HUES6 (cell line): ENCODE measurements around the gene SIRPB1.

ENCODE experiments used
- H3K27ac ChIP-seq: 2 replicates; pipeline ENCODE4 v1.7.0; 2013; ENCODE audit warnings: low read depth, mild to moderate bottlenecking, low read length, inconsistent platforms
- H3K27me3 ChIP-seq: 2 replicates; pipeline ENCODE4 v1.6.1; 2013; ENCODE audit warnings: low read length; ENCODE audit not compliant: control insufficient read depth, insufficient read depth
- H3K36me3 ChIP-seq: 2 replicates; pipeline ENCODE4 v1.6.1; 2013; ENCODE audit warnings: low read length; ENCODE audit not compliant: control insufficient read depth, insufficient read depth
- H3K4me1 ChIP-seq: 2 replicates; pipeline ENCODE4 v1.6.1; 2013; ENCODE audit warnings: low read length; ENCODE audit not compliant: control insufficient read depth, insufficient read depth
- H3K4me3 ChIP-seq: 2 replicates; pipeline ENCODE4 v1.5.1; 2013; ENCODE audit warnings: low read depth, low read length
- H3K9ac ChIP-seq: one replicate; pipeline ENCODE4 v1.6.1; 2013; ENCODE audit warnings: mild to moderate bottlenecking, low read length
- H3K9me3 ChIP-seq: 2 replicates; pipeline ENCODE4 v1.6.1; 2013; ENCODE audit warnings: low read depth, low read length; ENCODE audit not compliant: control insufficient read depth, insufficient read depth

SIRPB1 gene

GRCh38 chr20:1636621-1637020 lies 16.8 kb upstream of the SIRPB1 start:
- Histone ChIP-seq H3K9me3 (no peaks in the 10 kb centered on the region), H3K27ac (no peak overlapping the region), H3K27me3 (no peaks in the 10 kb centered on the region), H3K4me1 (peaks cover 6% of the 10 kb centered on the region; the same call in 1 of the 2 replicates), H3K4me3 (no peak overlapping the region), H3K9ac (no peak overlapping the region), H3K36me3 (no peaks in the 10 kb centered on the region)

GRCh38 chr20:1635291-1635979 lies 15.6 kb upstream of the SIRPB1 start:
- Histone ChIP-seq H3K27me3 (no peaks in the 10 kb centered on the region), H3K9ac (no peak overlapping the region), H3K27ac (no peak overlapping the region), H3K36me3 (no peaks in the 10 kb centered on the region), H3K9me3 (no peaks in the 10 kb centered on the region), H3K4me1 (peaks cover 6% of the 10 kb centered on the region; the same call in 1 of the 2 replicates), H3K4me3 (no peak overlapping the region)

- peaks cover 6% of the 10 kb centered on the region; the same call in 1 of the 2 replicates for H3K4me1 ChIP-seq
- no peaks in the 10 kb centered on the region for H3K36me3 ChIP-seq
- no peak overlapping the region for H3K4me3 ChIP-seq
- no peaks in the 10 kb centered on the region for H3K9me3 ChIP-seq
- H3K27me3 ChIP-seq: no peaks in the 10 kb centered on the region
- H3K9ac ChIP-seq: no peak overlapping the region
- H3K27ac ChIP-seq: no peak overlapping the region
Observed at GRCh38 chr20:1633535-1633934, 13.7 kb upstream of the SIRPB1 start.

DNA sequence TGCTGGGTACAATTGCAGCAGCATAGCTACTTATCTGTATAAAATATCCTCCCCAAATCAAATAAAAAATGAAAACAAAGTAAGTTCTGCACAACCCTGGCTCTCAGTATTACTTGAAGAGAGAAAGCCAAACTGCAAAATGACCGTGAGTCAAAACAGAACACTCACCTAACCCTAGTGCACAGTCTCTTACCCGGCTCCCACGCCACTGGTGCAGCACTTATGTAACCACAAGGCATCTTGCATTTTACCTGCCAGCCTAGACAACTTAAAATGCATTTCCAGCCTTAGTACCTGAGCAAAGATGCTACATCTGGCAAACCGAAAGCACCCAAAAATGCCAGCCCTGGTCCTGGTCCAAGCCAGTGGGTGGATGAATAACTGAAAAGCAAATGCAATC lies 12.4 kb upstream of the SIRPB1 start:
- H3K36me3 ChIP-seq: no peaks in the 10 kb centered on the region
- H3K4me1 ChIP-seq: peaks cover 6% of the 10 kb centered on the region; the same call in 1 of the 2 replicates
- H3K9ac ChIP-seq: no peak overlapping the region
- no peak overlapping the region for H3K4me3 ChIP-seq
- no peaks in the 10 kb centered on the region for H3K27me3 ChIP-seq
- no peak overlapping the region for H3K27ac ChIP-seq
- no peaks in the 10 kb centered on the region for H3K9me3 ChIP-seq

DNA sequence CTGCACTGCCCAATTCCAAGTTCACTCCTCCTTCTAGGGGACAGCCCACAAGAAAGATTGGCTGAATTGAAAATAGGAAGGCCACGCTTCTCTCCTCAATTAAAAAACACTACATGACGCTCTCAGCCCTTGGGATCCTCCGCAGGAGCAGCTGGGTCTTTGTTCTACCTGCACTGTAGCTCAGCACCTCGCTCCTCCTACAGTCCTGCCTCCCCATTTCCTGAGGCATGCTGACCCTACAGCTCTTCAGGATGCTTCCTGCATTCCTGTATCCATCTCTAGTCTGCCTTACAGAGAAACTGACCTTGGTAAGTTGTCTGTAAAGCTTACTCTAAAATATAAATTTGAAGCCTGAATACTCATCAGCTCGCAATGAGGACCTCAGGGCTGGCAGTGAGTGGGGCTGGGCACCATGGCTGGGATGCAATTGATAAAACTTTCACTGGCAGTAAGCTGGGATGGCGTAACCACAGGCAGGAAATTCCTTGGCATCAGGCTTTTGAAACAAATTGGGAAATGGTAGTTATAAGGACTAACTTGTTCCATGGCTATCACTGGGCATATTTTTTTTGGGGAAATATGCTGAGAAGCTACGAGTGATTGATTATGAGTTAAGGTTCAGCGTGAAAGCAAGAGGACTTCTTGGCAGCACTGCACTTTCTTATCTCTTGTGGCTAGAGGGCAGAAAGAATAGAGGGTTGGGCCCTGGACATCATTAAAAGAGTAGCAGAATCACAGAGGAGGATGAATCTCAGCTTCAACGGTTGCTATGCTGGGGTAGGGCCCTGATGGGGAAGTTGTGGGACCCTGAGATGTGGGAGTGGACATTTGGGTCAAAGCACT lies 11.7 kb upstream of the SIRPB1 start:
- Histone ChIP-seq H3K27ac (no peak overlapping the region), H3K27me3 (no peaks in the 10 kb centered on the region), H3K9ac (no peak overlapping the region), H3K4me1 (peaks cover 6% of the 10 kb centered on the region; the same call in 1 of the 2 replicates), H3K36me3 (no peaks in the 10 kb centered on the region), H3K9me3 (no peaks in the 10 kb centered on the region), H3K4me3 (no peak overlapping the region)

GRCh38 chr20:1630186-1630585 lies 10.4 kb upstream of the SIRPB1 start:
- Histone ChIP-seq H3K4me3 (no peak overlapping the region), H3K27ac (no peak overlapping the region)

GRCh38 chr20:1629321-1629720 lies 9.5 kb upstream of the SIRPB1 start:
- H3K4me3 ChIP-seq: no peak overlapping the region
- no peaks in the 10 kb centered on the region for H3K27me3 ChIP-seq
- no peaks in the 10 kb centered on the region; the same call in 1 of the 2 replicates for H3K4me1 ChIP-seq
- no peak overlapping the region for H3K9ac ChIP-seq
- H3K36me3 ChIP-seq: no peaks in the 10 kb centered on the region
- no peaks in the 10 kb centered on the region for H3K9me3 ChIP-seq
- no peak overlapping the region for H3K27ac ChIP-seq

More at GRCh38 chr20:1630186-1630585, 10.4 kb upstream of the SIRPB1 start:
- H3K9ac ChIP-seq: no peak overlapping the region
- no peaks in the 10 kb centered on the region for H3K36me3 ChIP-seq
- no peaks in the 10 kb centered on the region for H3K27me3 ChIP-seq
- H3K4me1 ChIP-seq: peaks cover 1% of the 10 kb centered on the region; the same call in 1 of the 2 replicates
- H3K9me3 ChIP-seq: no peaks in the 10 kb centered on the region

- Histone ChIP-seq H3K4me1 (no peaks in the 10 kb centered on the region; the same call in 1 of the 2 replicates), H3K4me3 (no peak overlapping the region), H3K27me3 (no peaks in the 10 kb centered on the region), H3K9me3 (no peaks in the 10 kb centered on the region), H3K36me3 (no peaks in the 10 kb centered on the region), H3K27ac (no peak overlapping the region), H3K9ac (no peak overlapping the region)
Observed at GRCh38 chr20:1628621-1629020, 8.8 kb upstream of the SIRPB1 start.

DNA sequence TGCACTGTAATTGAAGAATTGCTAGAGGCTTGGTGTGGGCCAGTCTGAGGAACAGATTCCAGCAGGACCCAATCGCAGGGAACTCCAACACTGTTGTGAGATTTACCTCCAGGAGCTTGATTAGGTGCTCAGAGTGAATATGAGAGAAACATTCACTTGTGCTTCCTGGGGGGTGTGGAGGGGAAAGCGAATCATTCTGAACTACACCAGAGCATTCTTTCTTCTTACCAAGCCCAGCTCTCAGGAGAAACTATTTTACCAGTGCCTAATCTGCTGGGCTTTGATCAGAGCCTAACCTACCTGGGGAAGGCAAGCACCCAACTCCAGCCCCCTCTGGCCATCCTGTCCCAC lies 7.4 kb upstream of the SIRPB1 start:
- Histone ChIP-seq H3K4me1 (no peaks in the 10 kb centered on the region; the same call in 1 of the 2 replicates), H3K9me3 (no peaks in the 10 kb centered on the region), H3K27ac (no peak overlapping the region), H3K9ac (no peak overlapping the region), H3K4me3 (no peak overlapping the region), H3K36me3 (no peaks in the 10 kb centered on the region), H3K27me3 (no peaks in the 10 kb centered on the region)

DNA sequence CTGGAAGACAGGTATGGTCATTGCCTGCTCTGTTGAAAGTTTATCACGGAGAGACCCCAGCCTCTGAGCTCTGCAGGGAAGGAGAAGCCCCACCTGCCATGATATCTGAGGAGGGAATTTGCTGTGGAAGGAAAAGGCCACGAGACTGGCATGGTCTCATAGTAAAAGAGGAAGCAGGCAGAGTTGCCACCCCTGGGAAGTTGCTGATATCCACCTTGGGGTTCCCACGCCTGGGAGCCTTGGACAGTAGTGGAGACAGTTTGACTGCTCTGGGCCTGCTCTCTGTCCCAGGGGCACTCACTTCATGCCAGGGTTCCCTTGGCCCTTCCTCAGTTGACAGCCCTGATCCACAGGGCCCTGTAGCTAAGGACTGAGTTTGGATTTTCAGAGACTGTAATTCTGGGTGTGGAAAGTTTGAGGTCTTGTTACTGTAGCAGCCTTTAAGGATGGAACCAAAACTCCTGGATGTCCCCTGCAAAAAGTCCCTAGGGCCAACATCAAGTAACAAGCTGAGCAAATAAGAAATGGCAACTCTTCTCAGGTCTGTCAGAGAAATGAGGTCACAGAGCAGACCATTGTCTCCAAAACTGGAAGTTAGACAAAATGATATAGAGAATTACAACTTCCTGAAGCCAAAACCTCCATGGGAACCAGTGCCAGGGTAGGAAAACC lies 6.9 kb upstream of the SIRPB1 start:
- Histone ChIP-seq H3K27me3 (no peaks in the 10 kb centered on the region), H3K4me1 (no peaks in the 10 kb centered on the region; the same call in 1 of the 2 replicates), H3K36me3 (no peaks in the 10 kb centered on the region), H3K4me3 (no peak overlapping the region), H3K27ac (no peak overlapping the region), H3K9me3 (no peaks in the 10 kb centered on the region), H3K9ac (no peak overlapping the region)
